Astrocyte (in vitro differentiated cells and primary cell): ENCODE measurements around the gene RECQL5. TPM values are rescaled to one million over a fixed set of nuclear protein-coding genes. Genes with fewer than 3 reads are reported as not detected.

Source experiments
- DNase-seq: peaks from one replicate; pipeline ENCODE4 v3.0.0-alpha.2; 2010; ENCODE audit warnings: low read depth
- FAIRE-seq: peaks from 2 replicates; lab custom pipeline; 2011; peaks lifted over from hg19 to GRCh38; lab: Jason Lieb, UNC
- H2AFZ ChIP-seq: 2 replicates; pipeline ENCODE4 v1.6.0; 2012; ENCODE audit warnings: low read depth, low read length, inconsistent platforms
- H3K27ac ChIP-seq: 2 replicates; pipeline ENCODE4 v1.5.1; 2011; ENCODE audit warnings: low read depth, low read length, inconsistent platforms
- H3K27me3 ChIP-seq: 2 replicates; pipeline ENCODE4 v1.6.0; 2011; ENCODE audit warnings: low read length, inconsistent platforms; ENCODE audit not compliant: insufficient read depth
- H3K36me3 ChIP-seq: 2 replicates; pipeline ENCODE4 v1.5.1; 2011; ENCODE audit warnings: low read length, inconsistent platforms; ENCODE audit not compliant: insufficient read depth
- H3K4me1 ChIP-seq: 2 replicates; pipeline ENCODE4 v1.5.1; 2011; ENCODE audit warnings: low read length, inconsistent platforms; ENCODE audit not compliant: insufficient read depth
- H3K4me2 ChIP-seq: 2 replicates; pipeline ENCODE4 v1.6.0; 2012; ENCODE audit warnings: low read length, inconsistent platforms
- H3K4me3 ChIP-seq: 2 replicates; pipeline ENCODE4 v1.5.1; 2011; ENCODE audit warnings: low read depth, mild to moderate bottlenecking, low read length, inconsistent platforms; ENCODE audit not compliant: insufficient read depth
- H3K79me2 ChIP-seq: 2 replicates; pipeline ENCODE4 v1.6.0; 2012; ENCODE audit warnings: mild to moderate bottlenecking, low read length, inconsistent platforms; ENCODE audit not compliant: insufficient read depth
- H3K9ac ChIP-seq: 2 replicates; pipeline ENCODE4 v1.6.0; 2012; ENCODE audit warnings: mild to moderate bottlenecking, low read length, inconsistent platforms
- H3K9me3 ChIP-seq: 2 replicates; pipeline ENCODE4 v1.5.1; 2012; ENCODE audit warnings: low read depth, mild to moderate bottlenecking, low read length, inconsistent platforms; ENCODE audit not compliant: insufficient read depth
- H4K20me1 ChIP-seq: 2 replicates; pipeline ENCODE4 v1.6.0; 2012; ENCODE audit warnings: low read length, inconsistent platforms; ENCODE audit not compliant: insufficient read depth
- H3K27ac Mint-ChIP-seq: one replicate; pipeline ENCODE4 v1.8.0; 2021; ENCODE audit warnings: mild to moderate bottlenecking, mixed read lengths; ENCODE audit not compliant: unreplicated experiment
- H3K27me3 Mint-ChIP-seq: one replicate; pipeline ENCODE4 v1.8.0; 2021; ENCODE audit warnings: low read depth, mixed read lengths; ENCODE audit not compliant: unreplicated experiment
- H3K36me3 Mint-ChIP-seq: one replicate; pipeline ENCODE4 v1.8.0; 2021; ENCODE audit warnings: low read depth, mixed read lengths; ENCODE audit not compliant: unreplicated experiment
- H3K4me1 Mint-ChIP-seq: one replicate; pipeline ENCODE4 v1.8.0; 2021; ENCODE audit warnings: low read depth, mixed read lengths; ENCODE audit not compliant: unreplicated experiment
- H3K4me3 Mint-ChIP-seq: one replicate; pipeline ENCODE4 v1.8.0; 2021; ENCODE audit warnings: mild to moderate bottlenecking, moderate library complexity, mixed read lengths; ENCODE audit not compliant: unreplicated experiment
- H3K9me3 Mint-ChIP-seq: one replicate; pipeline ENCODE4 v1.8.0; 2021; ENCODE audit warnings: mild to moderate bottlenecking, mixed read lengths; ENCODE audit not compliant: unreplicated experiment
- CTCF ChIP-seq: IDR thresholded peaks from 2 replicates; pipeline ENCODE4 v1.5.1; 2011; ENCODE audit warnings: low read depth, mild to moderate bottlenecking, inconsistent platforms, low read length, moderate library complexity; ENCODE audit not compliant: insufficient read depth
- EZH2 ChIP-seq: IDR thresholded peaks from 2 replicates; pipeline ENCODE4 v1.6.1; 2012; ENCODE audit warnings: mild to moderate bottlenecking, low read length, inconsistent platforms; ENCODE audit not compliant: insufficient read depth
- total RNA-seq: library from RNA; stranded (reverse); gene quantifications from 2 replicates; pipeline ENCODE4 v1.2.1, GENCODE V29; 2021

RECQL5 gene
- total RNA-seq, 1 donor from 2014 or later = 25.9 TPM

- DNase-seq (no peak), FAIRE-seq (no peak)
- H3K4me2 ChIP-seq = no peak overlapping the region
- H3K9ac ChIP-seq = no peak overlapping the region
- Mint-ChIP-seq H3K4me1 (peaks cover 12% of the 10 kb centered on the region), H3K9me3 (no peaks in the 10 kb centered on the region), H3K4me3 (no peak overlapping the region), H3K36me3 (peaks cover 12% of the 10 kb centered on the region), H3K27me3 (no peaks in the 10 kb centered on the region), H3K27ac (no peak overlapping the region)
- H4K20me1 ChIP-seq = peaks cover 3% of the 10 kb centered on the region
- no peak overlapping the region for H2AFZ ChIP-seq
- no peaks in the 10 kb centered on the region for H3K79me2 ChIP-seq
- H3K27ac ChIP-seq = no peak overlapping the region
- H3K4me1 ChIP-seq = peaks cover 8% of the 10 kb centered on the region
- no peak for TF ChIP-seq EZH2
- no peak for TF ChIP-seq CTCF
- no peak overlapping the region for H3K4me3 ChIP-seq
- H3K36me3 ChIP-seq = peaks cover 7% of the 10 kb centered on the region
- no peaks in the 10 kb centered on the region for H3K9me3 ChIP-seq
- no peaks in the 10 kb centered on the region for H3K27me3 ChIP-seq
These were observed 19.9 kb downstream of the RECQL5 start for GRCh38 chr17:75647061-75647460.

GRCh38 chr17:75646638-75646992 is 20.3 kb downstream of the RECQL5 start:
- no peak overlapping the region for H3K27ac Mint-ChIP-seq
- peaks cover 7% of the 10 kb centered on the region for H3K36me3 ChIP-seq
- no peaks in the 10 kb centered on the region for H3K27me3 Mint-ChIP-seq
- no peak for FAIRE-seq
- TF ChIP-seq CTCF (no peak), EZH2 (no peak)
- peaks cover 12% of the 10 kb centered on the region for H3K4me1 Mint-ChIP-seq
- no peaks in the 10 kb centered on the region for H3K79me2 ChIP-seq
- H3K4me2 ChIP-seq = no peak overlapping the region
- H3K36me3 Mint-ChIP-seq = peaks cover 16% of the 10 kb centered on the region
- no peak overlapping the region for H3K4me3 ChIP-seq
- no peaks in the 10 kb centered on the region for H3K9me3 Mint-ChIP-seq
- H3K4me3 Mint-ChIP-seq = no peak overlapping the region
- H3K9me3 ChIP-seq = no peaks in the 10 kb centered on the region
- H3K9ac ChIP-seq = no peak overlapping the region
- peaks cover 3% of the 10 kb centered on the region for H4K20me1 ChIP-seq
- H3K27me3 ChIP-seq = no peaks in the 10 kb centered on the region
- H2AFZ ChIP-seq = no peak overlapping the region
- H3K27ac ChIP-seq = no peak overlapping the region
- H3K4me1 ChIP-seq = peaks cover 8% of the 10 kb centered on the region
- no peak for DNase-seq

GRCh38 chr17:75645889-75646637 is 20.9 kb downstream of the RECQL5 start:
- Histone ChIP-seq H3K4me3 (no peak overlapping the region), H3K9me3 (no peaks in the 10 kb centered on the region), H3K27me3 (no peaks in the 10 kb centered on the region), H3K9ac (no peak overlapping the region), H4K20me1 (peaks cover 3% of the 10 kb centered on the region), H3K4me2 (no peak overlapping the region), H3K79me2 (no peaks in the 10 kb centered on the region), H3K36me3 (peaks cover 7% of the 10 kb centered on the region), H2AFZ (no peak overlapping the region), H3K4me1 (peaks cover 8% of the 10 kb centered on the region), H3K27ac (no peak overlapping the region)
- Mint-ChIP-seq H3K27ac (peak overlapping the region; percentile 90), H3K36me3 (peaks cover 16% of the 10 kb centered on the region), H3K27me3 (no peaks in the 10 kb centered on the region), H3K9me3 (no peaks in the 10 kb centered on the region), H3K4me3 (no peak overlapping the region), H3K4me1 (peaks cover 12% of the 10 kb centered on the region)
- DNase-seq (no peak), FAIRE-seq (no peak)
- TF ChIP-seq CTCF (no peak), EZH2 (no peak)
